ENCODE data around the gene ITPKA. TPM values are rescaled to one million over a fixed set of nuclear protein-coding genes. Genes with fewer than 3 reads are reported as not detected.

ITPKA gene
- total and polyA plus RNA-seq, 2 of the 13 experiments (the other 11 are each of a cell fraction or from before 2014, with no cell fraction given): 13.2 to 41.3 TPM

GRCh38 chr15:41493205-41493901 is at the start of gene ITPKA (continued):
- no peak for TF ChIP-seq E2F5 (CRISPR knock-in tag; conservative IDR thresholded peaks at IDR 0.05)
- peak; percentile 84 for TF ChIP-seq ZNF543 (CRISPR knock-in tag; IDR thresholded peaks at IDR 0.05)
- no peak; the same call in 1 of the 2 replicates for TF ChIP-seq RERE (CRISPR knock-in tag; IDR thresholded peaks at IDR 0.05; ENCODE audit: low read depth)
- TF ChIP-seq ZNF737 (CRISPR knock-in tag; IDR thresholded peaks at IDR 0.05; ENCODE audit: borderline replicate concordance): no peak
- TF ChIP-seq TRIM22 (IDR thresholded peaks at IDR 0.05): no peak
- TF ChIP-seq ZNF3 (CRISPR knock-in tag; IDR thresholded peaks at IDR 0.05): no peak
- 0 out of 2 replicates have a peak, but pooled peaks have one; percentile 27 for TF ChIP-seq KLF15 (CRISPR knock-in tag; IDR thresholded peaks at IDR 0.05; ENCODE audit: borderline replicate concordance)
- no peak for TF ChIP-seq TMF1 (CRISPR knock-in tag; IDR thresholded peaks at IDR 0.05; ENCODE audit: low read depth)
- TF ChIP-seq ZNF546 (CRISPR knock-in tag; conservative IDR thresholded peaks at IDR 0.05): no peak
- TF ChIP-seq FOXA3 (CRISPR knock-in tag; IDR thresholded peaks at IDR 0.05): no peak
- TF ChIP-seq CENPBD1 (CRISPR knock-in tag; IDR thresholded peaks at IDR 0.05; ENCODE audit: borderline replicate concordance, low read depth): no peak
- no peak for TF ChIP-seq GMEB2 (CRISPR knock-in tag; IDR thresholded peaks at IDR 0.05; ENCODE audit: low read depth)
- no peak for TF ChIP-seq ZNF724P (CRISPR knock-in tag; IDR thresholded peaks at IDR 0.05; ENCODE audit: borderline replicate concordance)
- 0 out of 2 replicates have a peak, but pooled peaks have one; percentile 40 for TF ChIP-seq SATB2 (CRISPR knock-in tag; IDR thresholded peaks at IDR 0.05)
- no peak for TF ChIP-seq POLR2AphosphoS2 (IDR thresholded peaks at IDR 0.05; ENCODE audit: low read depth, low read length)
- no peak; the same call in 1 of the 2 replicates for TF ChIP-seq HMG20B (CRISPR knock-in tag; conservative IDR thresholded peaks at IDR 0.05)
- TF ChIP-seq SRF (IDR thresholded peaks at IDR 0.05; ENCODE audit: low read depth, low read length): no peak
- no peak for TF ChIP-seq NCOA5 (CRISPR knock-in tag; IDR thresholded peaks at IDR 0.05)
- no peak; the same call in 1 of the 2 replicates for TF ChIP-seq ZKSCAN5 (CRISPR knock-in tag; IDR thresholded peaks at IDR 0.05)
